ENCODE measurements around the gene GALNT2.

DNA sequence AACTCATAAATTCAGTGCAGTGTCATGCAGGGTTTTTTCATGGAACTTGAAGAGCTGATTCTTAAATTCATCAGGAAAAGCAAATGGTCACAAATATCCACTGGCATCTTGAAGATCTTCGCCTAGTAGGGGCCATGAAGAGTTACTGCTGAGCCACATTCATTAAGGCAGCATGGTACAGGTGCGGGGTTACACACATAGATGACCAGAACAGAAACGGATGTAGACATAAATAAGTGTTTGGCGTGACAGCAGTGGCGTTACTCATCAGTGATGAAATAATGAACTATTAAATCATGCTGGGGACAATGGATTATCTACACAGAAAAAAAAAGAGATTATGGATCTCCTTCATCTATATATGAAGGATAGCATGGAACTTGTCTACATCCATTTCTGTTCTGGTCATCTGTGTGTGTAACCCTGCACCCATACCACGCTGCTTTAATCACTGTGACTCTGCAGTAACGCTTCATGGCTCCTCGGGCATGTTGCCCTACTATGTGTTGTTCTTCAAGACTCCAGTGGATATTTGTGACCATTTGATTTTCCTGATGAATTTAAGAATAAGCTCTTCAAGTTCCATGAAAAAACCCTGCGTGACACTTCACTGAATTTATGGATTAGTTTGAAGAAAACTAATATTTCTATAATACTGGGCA, 161.3 kb downstream of the GALNT2 start:
- TF ChIP-seq, protein P1, sequence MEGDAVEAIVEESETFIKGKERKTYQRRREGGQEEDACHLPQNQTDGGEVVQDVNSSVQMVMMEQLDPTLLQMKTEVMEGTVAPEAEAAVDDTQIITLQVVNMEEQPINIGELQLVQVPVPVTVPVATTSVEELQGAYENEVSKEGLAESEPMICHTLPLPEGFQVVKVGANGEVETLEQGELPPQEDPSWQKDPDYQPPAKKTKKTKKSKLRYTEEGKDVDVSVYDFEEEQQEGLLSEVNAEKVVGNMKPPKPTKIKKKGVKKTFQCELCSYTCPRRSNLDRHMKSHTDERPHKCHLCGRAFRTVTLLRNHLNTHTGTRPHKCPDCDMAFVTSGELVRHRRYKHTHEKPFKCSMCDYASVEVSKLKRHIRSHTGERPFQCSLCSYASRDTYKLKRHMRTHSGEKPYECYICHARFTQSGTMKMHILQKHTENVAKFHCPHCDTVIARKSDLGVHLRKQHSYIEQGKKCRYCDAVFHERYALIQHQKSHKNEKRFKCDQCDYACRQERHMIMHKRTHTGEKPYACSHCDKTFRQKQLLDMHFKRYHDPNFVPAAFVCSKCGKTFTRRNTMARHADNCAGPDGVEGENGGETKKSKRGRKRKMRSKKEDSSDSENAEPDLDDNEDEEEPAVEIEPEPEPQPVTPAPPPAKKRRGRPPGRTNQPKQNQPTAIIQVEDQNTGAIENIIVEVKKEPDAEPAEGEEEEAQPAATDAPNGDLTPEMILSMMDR (IDR thresholded peaks at IDR 0.05; ENCODE audit: borderline replicate concordance, extremely low read depth, low read length, poor library complexity, severe bottlenecking) = no peak
- TF ChIP-seq EZH2 (IDR thresholded peaks at IDR 0.05; ENCODE audit: borderline replicate concordance, low read depth, low read length, severe bottlenecking) = no peak

Data from DND-41 (cell line).